Mammary epithelial cell (primary cell): ENCODE results near the gene FRY.

Experiments
- EZH2 ChIP-seq: IDR thresholded peaks from 2 replicates; pipeline ENCODE4 v1.6.1; 2012; ENCODE audit warnings: low read length, inconsistent platforms, borderline replicate concordance
- TF ChIP-seq, protein P1 (sequence below), 2 donors: IDR thresholded peaks in 1 of 2; conservative IDR thresholded peaks in 1 of 2; 2 replicates each; pipeline ENCODE4 v1.5.1; 2011 to 2012; ENCODE audit warnings: inconsistent platforms in 2 of 2, low read length in 2 of 2, mild to moderate bottlenecking in 2 of 2, control low read depth in 1 of 2, low read depth in 1 of 2; ENCODE audit not compliant: insufficient read depth in 1 of 2; ENCODE audit errors: extremely low read depth in 1 of 2

DNA sequence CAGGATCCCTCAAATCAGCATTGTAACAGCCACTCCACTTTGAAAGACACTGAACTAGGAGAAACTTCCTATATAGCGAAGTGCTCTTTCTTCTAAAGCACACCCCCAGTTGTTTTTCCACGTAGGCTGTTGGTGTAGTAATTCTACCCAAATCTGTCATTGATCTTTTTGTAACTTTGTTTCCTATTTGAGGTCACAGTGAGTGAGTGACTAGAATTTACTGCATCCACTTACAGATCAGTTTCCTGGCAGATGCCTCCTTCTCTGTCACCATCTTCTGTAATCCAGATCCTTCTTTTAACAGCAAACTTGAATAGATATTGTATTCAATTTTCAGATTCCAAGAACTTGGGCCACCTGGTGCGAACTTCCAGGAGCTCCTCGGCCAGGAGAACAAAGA lies 268.3 kb downstream of the FRY start:
- TF ChIP-seq, protein P1, sequence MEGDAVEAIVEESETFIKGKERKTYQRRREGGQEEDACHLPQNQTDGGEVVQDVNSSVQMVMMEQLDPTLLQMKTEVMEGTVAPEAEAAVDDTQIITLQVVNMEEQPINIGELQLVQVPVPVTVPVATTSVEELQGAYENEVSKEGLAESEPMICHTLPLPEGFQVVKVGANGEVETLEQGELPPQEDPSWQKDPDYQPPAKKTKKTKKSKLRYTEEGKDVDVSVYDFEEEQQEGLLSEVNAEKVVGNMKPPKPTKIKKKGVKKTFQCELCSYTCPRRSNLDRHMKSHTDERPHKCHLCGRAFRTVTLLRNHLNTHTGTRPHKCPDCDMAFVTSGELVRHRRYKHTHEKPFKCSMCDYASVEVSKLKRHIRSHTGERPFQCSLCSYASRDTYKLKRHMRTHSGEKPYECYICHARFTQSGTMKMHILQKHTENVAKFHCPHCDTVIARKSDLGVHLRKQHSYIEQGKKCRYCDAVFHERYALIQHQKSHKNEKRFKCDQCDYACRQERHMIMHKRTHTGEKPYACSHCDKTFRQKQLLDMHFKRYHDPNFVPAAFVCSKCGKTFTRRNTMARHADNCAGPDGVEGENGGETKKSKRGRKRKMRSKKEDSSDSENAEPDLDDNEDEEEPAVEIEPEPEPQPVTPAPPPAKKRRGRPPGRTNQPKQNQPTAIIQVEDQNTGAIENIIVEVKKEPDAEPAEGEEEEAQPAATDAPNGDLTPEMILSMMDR (conservative IDR thresholded peaks at IDR 0.05 in 1 of 2, IDR thresholded peaks at IDR 0.05 in 1 of 2; ENCODE audit: extremely low read depth in 1 of 2, insufficient read depth in 1 of 2, low read depth in 1 of 2, low read length in 2 of 2) = no peak
- TF ChIP-seq EZH2 = no peak
